Immature natural killer cell (primary cell): ENCODE results near the gene CSTPP1. TPM values are rescaled to one million over a fixed set of nuclear protein-coding genes. Genes with fewer than 3 reads are reported as not detected.

Source experiments
- DNase-seq, 3 donors: peaks; one replicate each; pipeline ENCODE4 v3.0.0; 2022; ENCODE audit warnings: mixed read lengths in 1 of 3
- H3K27ac Mint-ChIP-seq, 6 donors: one replicate each; pipeline ENCODE4 v1.8.0; 2020; ENCODE audit warnings: mixed read lengths in 6 of 6, mild to moderate bottlenecking in 5 of 6, inconsistent platforms in 4 of 6, moderate library complexity in 3 of 6
- H3K27me3 Mint-ChIP-seq, 3 donors: one replicate each; pipeline ENCODE4 v1.8.0; 2020 to 2021; ENCODE audit warnings: low read depth in 3 of 3, mild to moderate bottlenecking in 3 of 3, mixed read lengths in 3 of 3, moderate library complexity in 3 of 3, inconsistent platforms in 1 of 3
- H3K36me3 Mint-ChIP-seq, 3 donors: one replicate each; pipeline ENCODE4 v1.8.0; 2020; ENCODE audit warnings: mixed read lengths in 3 of 3, inconsistent platforms in 2 of 3, mild to moderate bottlenecking in 2 of 3
- H3K4me1 Mint-ChIP-seq, 2 donors: one replicate each; pipeline ENCODE4 v1.8.0; 2020; ENCODE audit warnings: inconsistent platforms in 2 of 2, mild to moderate bottlenecking in 2 of 2, mixed read lengths in 2 of 2, moderate library complexity in 1 of 2
- H3K4me3 Mint-ChIP-seq, 5 donors: one replicate each; pipeline ENCODE4 v1.8.0; 2020; ENCODE audit warnings: mild to moderate bottlenecking in 5 of 5, mixed read lengths in 5 of 5, inconsistent platforms in 3 of 5, moderate library complexity in 3 of 5
- H3K9me3 Mint-ChIP-seq, 6 donors: one replicate each; pipeline ENCODE4 v1.8.0; 2020; ENCODE audit warnings: mild to moderate bottlenecking in 6 of 6, mixed read lengths in 6 of 6, inconsistent platforms in 4 of 6, moderate library complexity in 3 of 6
- polyA plus RNA-seq, 3 donors: library from polyadenylated mRNA; unstranded; fragments of 300-500 nt; fragmentation: Illumina TruSeq; gene quantifications; one replicate each; pipeline ENCODE4 v1.2.3, GENCODE V29; 2021

Gene CSTPP1
- polyA plus RNA-seq, 3 donors from 2014 or later, result 13.2 to 24.1 (median 22.0) TPM

GRCh38 chr11:47139878-47140277, 203.3 kb downstream of the CSTPP1 start:
- DNase-seq, result no peak
- Mint-ChIP-seq H3K27ac (no peak overlapping the region), H3K4me3 (no peak overlapping the region), H3K9me3 (peaks cover 0 to 2% (median 0%) of the 10 kb centered on the region in 6 donors), H3K4me1 (no peaks in the 10 kb centered on the region), H3K27me3 (no peaks in the 10 kb centered on the region), H3K36me3 (peaks cover 12 to 15% (median 14%) of the 10 kb centered on the region in 3 donors)

GRCh38 chr11:47143322-47143721, 206.8 kb downstream of the CSTPP1 start:
- no peak overlapping the region for H3K27ac Mint-ChIP-seq
- peaks cover 0 to 2% (median 0%) of the 10 kb centered on the region in 6 donors for H3K9me3 Mint-ChIP-seq
- peaks cover 0 to 4% (median 3%) of the 10 kb centered on the region in 3 donors for H3K36me3 Mint-ChIP-seq
- no peak overlapping the region for H3K4me3 Mint-ChIP-seq
- H3K27me3 Mint-ChIP-seq, result no peaks in the 10 kb centered on the region
- no peak for DNase-seq
- no peaks in the 10 kb centered on the region for H3K4me1 Mint-ChIP-seq

GRCh38 chr11:47144541-47144940, 208.0 kb downstream of the CSTPP1 start:
- no peak for DNase-seq

GRCh38 chr11:47147250-47147649, 210.7 kb downstream of the CSTPP1 start:
- Mint-ChIP-seq H3K4me1 (no peaks in the 10 kb centered on the region), H3K9me3 (no peaks in the 10 kb centered on the region), H3K27ac (no peak overlapping the region), H3K27me3 (peaks cover 0 to 2% (median 0%) of the 10 kb centered on the region in 3 donors), H3K4me3 (no peak overlapping the region), H3K36me3 (peaks cover 0 to 4% (median 0%) of the 10 kb centered on the region in 3 donors)
- no peak for DNase-seq

More at GRCh38 chr11:47144541-47144940, 208.0 kb downstream of the CSTPP1 start:
- Mint-ChIP-seq H3K27ac (no peak overlapping the region), H3K27me3 (peaks cover 0 to 2% (median 0%) of the 10 kb centered on the region in 3 donors), H3K4me1 (no peaks in the 10 kb centered on the region), H3K36me3 (peaks cover 0 to 4% (median 0%) of the 10 kb centered on the region in 3 donors), H3K9me3 (no peaks in the 10 kb centered on the region), H3K4me3 (no peak overlapping the region)

- peaks cover 0 to 2% (median 0%) of the 10 kb centered on the region in 3 donors for H3K27me3 Mint-ChIP-seq
- H3K4me3 Mint-ChIP-seq, result no peak overlapping the region
- H3K9me3 Mint-ChIP-seq, result no peaks in the 10 kb centered on the region
- no peaks in the 10 kb centered on the region for H3K4me1 Mint-ChIP-seq
- peaks cover 0 to 4% (median 0%) of the 10 kb centered on the region in 3 donors for H3K36me3 Mint-ChIP-seq
- no peak for DNase-seq
- H3K27ac Mint-ChIP-seq, result no peak overlapping the region
Measured at GRCh38 chr11:47147681-47148080, 211.1 kb downstream of the CSTPP1 start.

- Mint-ChIP-seq H3K4me1 (peaks cover 3 to 4% of the 10 kb centered on the region in 2 donors), H3K27ac (no peak overlapping the region), H3K4me3 (no peak overlapping the region), H3K9me3 (no peaks in the 10 kb centered on the region), H3K27me3 (peaks cover 0 to 2% (median 0%) of the 10 kb centered on the region in 3 donors), H3K36me3 (peaks cover 0 to 4% (median 0%) of the 10 kb centered on the region in 3 donors)
- no peak for DNase-seq
Measured at GRCh38 chr11:47148270-47148669, 211.7 kb downstream of the CSTPP1 start.

GRCh38 chr11:47148903-47149531, 212.5 kb downstream of the CSTPP1 start:
- no peak overlapping the region for H3K4me3 Mint-ChIP-seq
- peaks cover 0 to 2% (median 0%) of the 10 kb centered on the region in 3 donors for H3K27me3 Mint-ChIP-seq
- H3K4me1 Mint-ChIP-seq, result peaks cover 8% of the 10 kb centered on the region in 2 donors
- no peak for DNase-seq
- no peaks in the 10 kb centered on the region for H3K9me3 Mint-ChIP-seq
- peaks cover 0 to 4% (median 0%) of the 10 kb centered on the region in 3 donors for H3K36me3 Mint-ChIP-seq
- no peak overlapping the region for H3K27ac Mint-ChIP-seq

- no peak for DNase-seq
- no peaks in the 10 kb centered on the region for H3K9me3 Mint-ChIP-seq
- H3K27me3 Mint-ChIP-seq, result peaks cover 0 to 2% (median 0%) of the 10 kb centered on the region in 3 donors
- H3K36me3 Mint-ChIP-seq, result peaks cover 0 to 4% (median 0%) of the 10 kb centered on the region in 3 donors
- H3K27ac Mint-ChIP-seq, result no peak overlapping the region
- peaks cover 14 to 15% of the 10 kb centered on the region in 2 donors for H3K4me1 Mint-ChIP-seq
- H3K4me3 Mint-ChIP-seq, result no peak overlapping the region
Measured at GRCh38 chr11:47149782-47150181, 213.2 kb downstream of the CSTPP1 start.

GRCh38 chr11:47152126-47152952, 215.8 kb downstream of the CSTPP1 start:
- H3K36me3 Mint-ChIP-seq, result peaks cover 0 to 4% (median 0%) of the 10 kb centered on the region in 3 donors
- no peaks in the 10 kb centered on the region for H3K9me3 Mint-ChIP-seq
- DNase-seq, result no peak
- H3K4me3 Mint-ChIP-seq, result no peak overlapping the region
- peaks cover 0 to 2% (median 0%) of the 10 kb centered on the region in 3 donors for H3K27me3 Mint-ChIP-seq
- no peak overlapping the region for H3K27ac Mint-ChIP-seq
- peaks cover 27 to 28% of the 10 kb centered on the region in 2 donors for H3K4me1 Mint-ChIP-seq

- Mint-ChIP-seq H3K27ac (peak overlapping the region in 4 of 6 donors; percentile 5 to 79 (median 46)), H3K9me3 (no peaks in the 10 kb centered on the region), H3K27me3 (peaks cover 0 to 2% (median 0%) of the 10 kb centered on the region in 3 donors), H3K4me3 (peak overlapping the region in 2 of 5 donors; percentile 36 to 39), H3K4me1 (peaks cover 27 to 28% of the 10 kb centered on the region in 2 donors), H3K36me3 (peaks cover 0 to 4% (median 3%) of the 10 kb centered on the region in 3 donors)
- peak in 2 of 3 donors; percentile 29 to 33 for DNase-seq
Measured at GRCh38 chr11:47152953-47153950, 216.7 kb downstream of the CSTPP1 start.

GRCh38 chr11:47154616-47155570, 218.3 kb downstream of the CSTPP1 start:
- H3K4me1 Mint-ChIP-seq, result peaks cover 27 to 28% of the 10 kb centered on the region in 2 donors
- H3K4me3 Mint-ChIP-seq, result peak overlapping the region; percentile 64 to 81 (median 76)
- H3K27ac Mint-ChIP-seq, result peak overlapping the region; percentile 76 to 94 (median 78)

GRCh38 chr11:47155879-47156278, 219.3 kb downstream of the CSTPP1 start:
- H3K27ac Mint-ChIP-seq, result peak overlapping the region in 3 of 6 donors; percentile 76 to 82 (median 77)
- no peak for DNase-seq
- H3K9me3 Mint-ChIP-seq, result no peaks in the 10 kb centered on the region
- peak overlapping the region in 2 of 5 donors; percentile 68 to 79 for H3K4me3 Mint-ChIP-seq
- H3K36me3 Mint-ChIP-seq, result peaks cover 0 to 4% (median 0%) of the 10 kb centered on the region in 3 donors
- peaks cover 0 to 2% (median 0%) of the 10 kb centered on the region in 3 donors for H3K27me3 Mint-ChIP-seq
- peaks cover 27 to 29% of the 10 kb centered on the region in 2 donors for H3K4me1 Mint-ChIP-seq

More at GRCh38 chr11:47154616-47155570, 218.3 kb downstream of the CSTPP1 start:
- Mint-ChIP-seq H3K27me3 (peaks cover 0 to 2% (median 0%) of the 10 kb centered on the region in 3 donors), H3K36me3 (peaks cover 0 to 4% (median 0%) of the 10 kb centered on the region in 3 donors), H3K9me3 (no peaks in the 10 kb centered on the region)
- DNase-seq, result peak; percentile 29 to 43 (median 42)
